Cortex of kidney (tissue), 1 donor: ENCODE measurements around the gene ATP8B4.
"Not testable (repeated sequence)": the region's sequence is repeated elsewhere in the genome, so short reads cannot be mapped to it uniquely, and the experiment has no call there.

Experiments
- DNase-seq: peaks from one replicate; lab custom pipeline; 2025; lab: John Stamatoyannopoulos, UW

ATP8B4 gene

GRCh38 chr15:50119063-50120040 is at the start of gene ATP8B4:
Gene ATP8B4, minus strand, starts transcription at chr15:50119233. Its CDS starts 12,267 bp downstream, at chr15:50106966.
- DNase-seq = no peak

GRCh38 chr15:50168379-50168778 is 49.3 kb upstream of the ATP8B4 start:
- no peak for DNase-seq

- DNase-seq = no peak
These were observed 48.1 kb upstream of the ATP8B4 start for GRCh38 chr15:50167110-50167509.

- no peak for DNase-seq
These were observed 47.2 kb upstream of the ATP8B4 start for GRCh38 chr15:50166216-50166615.

GRCh38 chr15:50164458-50164857 is 45.4 kb upstream of the ATP8B4 start:
- DNase-seq = no peak

GRCh38 chr15:50163719-50164410 is 44.8 kb upstream of the ATP8B4 start:
- no peak for DNase-seq

GRCh38 chr15:50162969-50163718 is 44.1 kb upstream of the ATP8B4 start:
- DNase-seq = no peak

GRCh38 chr15:50158236-50158635 is 39.2 kb upstream of the ATP8B4 start:
- DNase-seq = not testable (repeated sequence)

- DNase-seq = no peak
These were observed 32.4 kb upstream of the ATP8B4 start for GRCh38 chr15:50151476-50151875.

GRCh38 chr15:50150851-50151250 is 31.8 kb upstream of the ATP8B4 start:
- DNase-seq = no peak

- DNase-seq = no peak
These were observed 31.3 kb upstream of the ATP8B4 start for GRCh38 chr15:50150349-50150748.

GRCh38 chr15:50149090-50149489 is 30.1 kb upstream of the ATP8B4 start:
- no peak for DNase-seq

GRCh38 chr15:50148362-50148963 is 29.4 kb upstream of the ATP8B4 start:
- no peak for DNase-seq

- DNase-seq = no peak
These were observed 27.6 kb upstream of the ATP8B4 start for GRCh38 chr15:50146632-50147031.

- no peak for DNase-seq
These were observed 26.4 kb upstream of the ATP8B4 start for GRCh38 chr15:50145451-50145872.

- DNase-seq = no peak
These were observed 25.5 kb upstream of the ATP8B4 start for GRCh38 chr15:50144341-50145120.

- DNase-seq = no peak
These were observed 24.3 kb upstream of the ATP8B4 start for GRCh38 chr15:50143255-50143860.

GRCh38 chr15:50141856-50142255 is 22.8 kb upstream of the ATP8B4 start:
- DNase-seq = no peak

- no peak for DNase-seq
These were observed 21.9 kb upstream of the ATP8B4 start for GRCh38 chr15:50140983-50141382.

- no peak for DNase-seq
These were observed 21.1 kb upstream of the ATP8B4 start for GRCh38 chr15:50140098-50140497.

GRCh38 chr15:50138391-50138790 is 19.4 kb upstream of the ATP8B4 start:
- no peak for DNase-seq
